DMS 273 (cell line): ENCODE measurements around the gene SF3B1.
A peak's percentile ranks its signal among the peaks of the same experiment; 100 is the strongest.
"Not testable (repeated sequence)": the region's sequence is repeated elsewhere in the genome, so short reads cannot be mapped to it uniquely, and the experiment has no call there.

Experiments
- DNase-seq: peaks from one replicate; lab custom pipeline; 2025; ENCODE audit not compliant: unreplicated experiment; lab: John Stamatoyannopoulos, UW

SF3B1 gene

DNA sequence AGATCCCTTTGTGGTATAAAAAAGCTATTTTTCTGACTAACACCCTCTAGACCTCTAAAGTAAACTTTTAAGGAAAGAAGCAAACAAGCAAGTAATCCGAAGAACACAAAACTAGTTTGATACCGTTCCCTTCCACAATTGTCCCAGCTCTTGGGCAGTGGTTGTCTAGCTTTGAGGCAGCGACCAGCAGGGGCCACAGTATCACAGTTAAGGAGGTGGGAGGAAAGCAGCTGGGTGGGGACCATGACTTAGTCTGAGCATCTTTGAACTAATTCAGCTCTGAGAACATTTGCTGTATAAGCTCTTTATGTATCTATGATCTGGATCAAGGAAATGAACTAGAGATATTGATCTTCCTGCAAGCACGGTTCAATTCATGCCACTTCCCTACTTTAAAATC, 51.0 kb downstream of the SF3B1 start:
- DNase-seq: peak; percentile 39

DNA sequence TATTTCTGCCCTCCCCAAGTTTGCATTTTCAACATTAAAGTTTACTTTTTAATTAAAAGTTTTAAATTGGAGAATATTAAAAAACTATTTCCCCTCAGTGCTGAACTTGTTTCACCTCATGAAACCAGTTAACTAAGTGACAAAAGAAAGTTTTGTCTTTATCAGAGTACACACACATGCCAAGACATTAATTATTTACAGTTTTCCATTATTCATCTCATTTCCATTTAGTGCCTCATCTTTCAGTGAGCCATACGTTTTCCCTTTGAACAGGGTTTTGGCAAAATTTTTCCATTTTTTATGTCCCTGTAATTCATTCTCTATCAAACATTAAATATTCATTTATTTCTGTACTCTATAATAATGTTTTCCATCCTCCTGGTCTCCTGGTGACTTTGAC, 53.2 kb downstream of the SF3B1 start:
- DNase-seq: no peak

- DNase-seq: not testable (repeated sequence)
These were observed 54.9 kb downstream of the SF3B1 start for GRCh38 chr2:197379918-197380309.

DNA sequence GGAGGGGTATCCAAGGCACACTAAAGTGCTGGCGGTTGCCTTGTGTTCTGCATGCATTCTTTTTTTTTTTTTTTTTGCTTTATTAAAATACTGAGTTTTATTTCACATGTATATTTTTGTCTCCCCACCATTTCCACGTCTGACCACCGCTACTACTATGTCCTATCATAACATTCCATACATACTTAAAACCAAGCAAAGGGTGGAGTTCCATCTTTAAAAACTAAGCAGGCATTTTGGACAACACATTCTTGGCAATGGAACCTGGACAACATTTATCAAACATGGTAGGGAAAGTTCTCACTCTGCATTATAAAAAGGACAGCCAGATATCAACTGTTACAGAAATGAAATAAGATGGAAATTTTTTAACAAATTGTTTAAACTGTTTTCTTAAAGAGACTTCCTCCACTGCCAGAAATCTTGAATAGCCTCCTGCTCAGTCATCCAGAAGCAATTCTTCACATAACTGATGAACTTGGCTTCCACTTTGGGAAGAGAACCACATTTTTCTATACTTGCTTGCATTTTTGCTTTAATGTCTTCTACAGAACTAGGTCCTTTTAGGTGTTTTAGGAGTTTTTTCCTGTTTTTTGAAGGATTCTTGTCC, 55.4 kb downstream of the SF3B1 start:
- DNase-seq: not testable (repeated sequence)

- peak; percentile 85 for DNase-seq
These were observed 56.1 kb downstream of the SF3B1 start for GRCh38 chr2:197378494-197379307.

DNA sequence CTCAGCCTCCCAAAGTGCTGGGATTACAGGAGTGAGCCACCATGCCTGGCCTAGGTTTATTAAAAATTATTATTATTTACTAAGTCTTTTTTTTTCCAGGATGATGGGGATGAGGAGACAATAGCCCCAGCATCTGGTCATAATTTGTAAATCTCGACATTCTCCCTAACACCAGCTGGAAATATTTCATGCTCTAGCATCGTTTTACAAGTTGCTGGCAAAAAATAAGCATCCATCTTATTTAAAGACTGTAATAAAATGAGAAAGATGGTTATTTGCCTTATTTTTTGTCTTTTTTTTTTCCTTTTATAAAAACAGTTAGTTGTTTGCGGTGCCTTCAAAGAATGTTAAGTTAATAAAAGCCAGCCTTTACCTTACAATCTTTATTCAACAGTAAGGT, 56.7 kb downstream of the SF3B1 start:
- DNase-seq: no peak

GRCh38 chr2:197377670-197378069, 57.2 kb downstream of the SF3B1 start:
- no peak for DNase-seq

DNA sequence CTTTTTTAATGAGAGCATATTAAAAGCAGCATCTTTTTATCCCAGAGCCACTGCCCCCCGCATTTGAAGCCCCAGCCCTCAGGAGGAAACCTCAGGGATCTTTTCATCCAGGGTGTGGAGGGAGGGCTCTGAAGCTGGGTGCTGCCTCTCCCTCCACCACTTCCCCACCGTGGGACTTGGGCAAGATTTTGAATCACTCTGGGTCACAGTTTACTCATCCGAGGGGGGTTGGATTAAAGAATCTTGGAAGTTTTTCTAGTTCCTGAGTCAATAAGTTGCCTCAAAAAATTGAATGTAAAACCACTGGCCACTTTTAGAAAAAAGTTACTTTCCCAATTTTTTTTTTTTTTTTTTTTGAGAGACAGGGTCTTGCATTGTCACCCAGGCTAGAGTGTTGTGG, 62.2 kb downstream of the SF3B1 start:
- DNase-seq: no peak

DNA sequence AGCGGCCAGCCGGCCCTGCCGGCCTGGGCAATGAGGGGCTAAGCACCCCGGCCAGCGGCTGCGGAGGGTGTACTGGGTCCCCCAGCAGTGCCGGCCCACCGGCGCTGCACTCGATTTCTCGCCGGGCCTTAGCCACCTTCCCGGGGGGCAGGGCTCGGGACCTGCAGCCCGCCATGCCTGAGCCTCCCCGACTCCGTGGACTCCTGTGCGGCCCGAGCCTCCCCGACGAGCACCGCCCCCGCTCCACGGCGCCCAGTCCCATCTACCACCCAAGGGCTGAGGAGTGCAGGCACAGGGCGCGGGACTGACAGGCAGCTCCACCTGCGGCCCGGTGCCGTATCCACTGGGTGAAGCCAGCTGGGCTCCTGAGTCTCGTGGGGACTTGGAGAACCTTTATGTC, 64.2 kb downstream of the SF3B1 start:
- DNase-seq: not testable (repeated sequence)

GRCh38 chr2:197369933-197370320, 64.9 kb downstream of the SF3B1 start:
- DNase-seq: no peak

DNA sequence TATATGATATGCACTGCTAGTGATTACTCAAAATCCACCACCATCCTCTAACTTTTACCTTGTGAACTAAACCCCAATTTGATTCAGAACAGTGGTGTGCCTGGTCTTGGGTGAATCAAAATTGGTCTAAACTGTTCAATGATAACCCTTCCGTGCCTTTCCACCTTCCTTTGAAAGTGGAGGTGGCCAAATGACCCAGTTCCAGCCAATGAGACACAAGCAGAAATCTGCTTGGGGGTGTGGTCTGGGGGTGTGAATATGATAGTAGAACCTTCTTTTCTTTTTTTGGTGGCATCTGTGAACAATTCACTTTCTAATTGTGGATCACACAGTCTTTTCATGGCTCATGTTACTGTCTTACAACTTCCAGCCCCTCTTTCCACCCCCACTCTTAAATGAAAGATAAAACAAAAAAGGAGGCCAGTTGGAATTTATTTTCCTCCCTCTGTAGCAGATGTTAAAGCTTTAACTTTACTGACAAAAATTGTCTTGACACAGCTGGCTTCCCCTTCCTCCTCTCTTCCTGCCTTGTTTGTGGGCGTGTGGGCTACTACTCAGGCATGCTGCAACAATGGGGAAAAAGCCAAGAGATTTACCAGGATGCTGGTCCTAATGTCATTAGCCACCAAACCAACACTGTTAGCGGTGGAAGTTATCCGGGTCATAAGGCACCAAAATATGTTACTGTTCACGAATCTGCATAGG, 65.4 kb downstream of the SF3B1 start:
- DNase-seq: no peak

DNA sequence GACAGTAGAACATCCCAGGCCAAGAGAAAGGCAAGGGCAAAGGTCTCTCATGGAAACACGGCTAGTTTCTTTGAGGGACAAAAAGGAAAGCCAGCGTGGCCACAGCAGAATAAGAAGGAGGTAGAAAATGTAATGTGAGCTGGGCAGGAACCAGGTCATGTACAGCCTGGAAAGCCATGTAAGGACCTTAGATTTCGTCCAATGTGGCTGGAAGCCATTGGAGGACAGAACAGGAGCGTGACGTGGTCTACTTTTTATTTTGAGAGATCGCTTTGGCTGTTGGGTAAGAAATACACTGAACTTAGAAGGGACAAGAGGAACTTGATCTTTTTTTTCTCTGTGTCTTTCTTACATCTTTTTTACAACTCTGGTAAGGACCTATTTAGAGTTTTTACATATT, 66.4 kb downstream of the SF3B1 start:
- DNase-seq: no peak

GRCh38 chr2:197363998-197364397, 70.8 kb downstream of the SF3B1 start:
- DNase-seq: no peak

GRCh38 chr2:197360744-197361156, 74.1 kb downstream of the SF3B1 start:
- no peak for DNase-seq

GRCh38 chr2:197359859-197360258, 75.0 kb downstream of the SF3B1 start:
- DNase-seq: no peak

DNA sequence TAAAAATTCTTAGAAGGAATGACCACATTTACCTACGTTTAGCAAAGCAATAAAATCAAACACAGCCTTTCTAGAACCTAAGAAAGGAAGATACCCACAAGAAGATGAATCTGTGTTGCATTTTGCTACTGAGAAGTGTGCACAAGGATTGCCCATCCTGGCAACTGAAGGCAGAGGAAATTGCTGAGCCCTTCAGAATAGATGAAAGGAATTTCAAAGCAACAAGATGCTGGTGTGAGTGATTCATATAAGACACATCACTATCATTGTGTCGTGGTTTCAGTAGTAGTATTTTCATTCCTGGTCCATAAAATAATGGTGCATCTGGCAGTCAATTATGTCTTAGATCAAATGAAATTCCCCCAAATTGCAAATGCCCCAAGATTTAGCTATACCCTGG, 75.9 kb downstream of the SF3B1 start:
- no peak for DNase-seq

- no peak for DNase-seq
These were observed 76.8 kb downstream of the SF3B1 start for GRCh38 chr2:197357986-197358385.

- peak; percentile 29 for DNase-seq
These were observed 78.7 kb downstream of the SF3B1 start for GRCh38 chr2:197356136-197356535.

- no peak for DNase-seq
These were observed 80.7 kb downstream of the SF3B1 start for GRCh38 chr2:197354169-197354558.

DNA sequence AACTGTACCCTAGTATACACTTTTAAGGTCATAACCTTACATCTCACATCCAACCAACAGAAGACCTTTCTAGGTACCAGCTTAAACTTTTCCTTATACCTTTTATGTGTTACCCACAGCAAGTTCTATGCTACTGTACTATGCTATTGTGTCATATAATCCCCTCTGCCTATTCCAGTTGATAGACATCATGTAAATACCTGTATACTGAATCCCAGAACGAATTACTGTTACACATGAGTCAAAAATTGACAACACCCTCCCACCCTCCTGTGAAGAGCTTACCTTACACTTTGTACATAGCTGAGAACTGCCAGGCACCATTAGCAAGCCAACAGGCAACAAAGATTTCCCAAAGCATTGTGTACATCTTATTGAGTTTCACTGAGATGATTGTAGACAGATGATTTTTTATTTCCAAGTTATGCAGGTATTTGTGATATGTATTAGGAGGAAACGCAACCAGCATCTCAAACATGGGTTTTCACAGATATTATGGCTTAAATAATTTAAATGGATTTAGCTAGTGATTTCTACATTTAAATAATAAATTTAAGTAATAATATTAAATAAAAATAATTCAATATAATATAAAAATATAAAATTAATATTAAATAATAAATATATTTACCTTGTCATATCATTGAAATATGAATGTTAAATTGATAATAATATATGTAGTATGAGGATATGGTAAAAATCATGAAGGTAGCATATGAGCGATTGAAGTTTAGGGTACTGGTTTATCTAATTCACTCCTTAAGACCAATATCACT, 81.2 kb downstream of the SF3B1 start:
- DNase-seq: no peak

- DNase-seq: no peak
These were observed 85.1 kb downstream of the SF3B1 start for GRCh38 chr2:197349699-197350098.
